WI38 (cell line): Measurements from ENCODE around the gene SHBG.
A peak's percentile ranks its signal among the peaks of the same experiment; 100 is the strongest.

Experiments used
- H3K4me3 ChIP-seq: 2 replicates; pipeline ENCODE4 v1.5.1; 2011; ENCODE audit warnings: low read depth, mild to moderate bottlenecking, control low read depth, low read length
- TF ChIP-seq, protein P1 (sequence below): IDR thresholded peaks from 2 replicates; pipeline ENCODE4 v1.5.1; 2012; ENCODE audit warnings: low read depth, mild to moderate bottlenecking, control low read depth, low read length

SHBG gene

DNA sequence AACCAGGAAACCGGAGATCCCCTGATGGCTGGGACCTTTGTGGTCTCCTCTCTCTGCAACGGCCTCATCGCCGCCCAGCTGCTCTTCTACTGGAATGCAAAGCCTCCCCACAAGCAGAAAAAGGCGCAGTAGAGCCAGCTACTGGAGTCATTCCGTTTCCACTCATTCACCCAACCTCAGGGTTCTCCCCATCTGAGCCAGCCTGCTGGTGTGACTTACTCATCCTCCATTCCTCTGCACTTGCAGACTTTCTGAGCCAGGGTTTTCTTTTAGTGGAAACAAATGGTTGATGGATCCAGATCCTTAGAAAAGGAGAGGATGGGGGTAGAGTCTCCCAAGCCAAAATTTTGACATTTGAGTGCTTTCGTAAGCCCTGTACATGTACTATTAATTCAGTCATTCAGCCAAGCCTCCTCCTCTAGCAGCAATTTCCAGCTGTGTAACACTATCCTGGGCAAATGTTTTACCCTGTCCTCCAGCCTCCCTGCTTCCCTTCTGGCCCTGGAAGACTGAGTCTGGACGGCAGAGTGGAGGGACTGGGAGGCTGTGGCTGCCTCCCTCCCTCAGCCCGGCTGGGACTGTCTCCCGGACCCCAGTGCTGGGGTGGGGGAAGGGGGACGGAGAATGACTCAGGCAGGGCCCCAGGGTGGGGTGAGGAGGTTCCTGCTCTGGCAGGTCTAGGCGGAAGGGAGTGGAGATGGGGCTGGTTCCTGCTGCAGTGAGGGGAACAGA is 42.3 kb upstream of the SHBG start:
- TF ChIP-seq, protein P1, sequence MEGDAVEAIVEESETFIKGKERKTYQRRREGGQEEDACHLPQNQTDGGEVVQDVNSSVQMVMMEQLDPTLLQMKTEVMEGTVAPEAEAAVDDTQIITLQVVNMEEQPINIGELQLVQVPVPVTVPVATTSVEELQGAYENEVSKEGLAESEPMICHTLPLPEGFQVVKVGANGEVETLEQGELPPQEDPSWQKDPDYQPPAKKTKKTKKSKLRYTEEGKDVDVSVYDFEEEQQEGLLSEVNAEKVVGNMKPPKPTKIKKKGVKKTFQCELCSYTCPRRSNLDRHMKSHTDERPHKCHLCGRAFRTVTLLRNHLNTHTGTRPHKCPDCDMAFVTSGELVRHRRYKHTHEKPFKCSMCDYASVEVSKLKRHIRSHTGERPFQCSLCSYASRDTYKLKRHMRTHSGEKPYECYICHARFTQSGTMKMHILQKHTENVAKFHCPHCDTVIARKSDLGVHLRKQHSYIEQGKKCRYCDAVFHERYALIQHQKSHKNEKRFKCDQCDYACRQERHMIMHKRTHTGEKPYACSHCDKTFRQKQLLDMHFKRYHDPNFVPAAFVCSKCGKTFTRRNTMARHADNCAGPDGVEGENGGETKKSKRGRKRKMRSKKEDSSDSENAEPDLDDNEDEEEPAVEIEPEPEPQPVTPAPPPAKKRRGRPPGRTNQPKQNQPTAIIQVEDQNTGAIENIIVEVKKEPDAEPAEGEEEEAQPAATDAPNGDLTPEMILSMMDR, result no peak
- peak overlapping the region; percentile 27; the same call in 1 of the 2 replicates for H3K4me3 ChIP-seq

DNA sequence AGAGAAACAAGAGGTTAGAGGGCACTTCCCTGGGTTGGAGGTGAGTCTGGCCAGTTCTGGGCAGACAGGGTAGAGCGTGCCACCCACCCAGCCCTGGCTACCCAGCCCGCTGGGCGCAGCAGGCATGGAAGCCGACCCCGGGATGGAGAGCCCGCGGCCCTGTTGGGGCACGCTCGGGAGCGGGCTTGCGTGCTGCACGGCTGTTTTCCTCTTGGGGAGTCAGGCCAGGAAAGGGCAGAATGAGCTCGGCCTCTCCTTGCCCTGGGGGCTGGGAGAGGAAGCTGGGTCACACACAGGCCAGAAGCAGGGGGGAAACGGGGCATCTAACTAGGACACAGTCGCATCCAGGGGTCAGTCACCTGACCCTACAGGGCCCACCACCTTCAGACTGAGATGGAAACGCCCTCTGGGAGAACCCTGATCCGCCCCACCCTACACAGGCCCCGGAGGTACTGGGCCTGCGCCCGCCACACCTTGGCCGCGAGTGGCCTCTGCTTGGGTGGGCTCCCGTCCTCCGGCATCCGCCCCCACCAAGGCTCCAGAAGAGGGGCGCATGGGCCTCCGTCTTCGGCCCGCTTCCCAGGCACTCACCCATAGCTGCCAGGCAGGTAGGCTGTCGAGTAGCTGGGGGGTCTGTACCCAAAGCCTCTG is 41.3 kb upstream of the SHBG start:
- TF ChIP-seq, protein P1, result no peak
- no peak overlapping the region for H3K4me3 ChIP-seq

GRCh38 chr17:7589204-7589868 is 40.6 kb upstream of the SHBG start:
- H3K4me3 ChIP-seq, result no peak overlapping the region
- TF ChIP-seq, protein P1, result peak; percentile 83

GRCh38 chr17:7589891-7590691 is 39.8 kb upstream of the SHBG start, which contains the start of gene SOX15:
TSS of gene SOX15 (minus strand) at chr17:7590094. CDS start at chr17:7589676, 418 bp downstream.
- H3K4me3 ChIP-seq, result no peak within 1 kb of the TSS
- TF ChIP-seq, protein P1, result no peak

DNA sequence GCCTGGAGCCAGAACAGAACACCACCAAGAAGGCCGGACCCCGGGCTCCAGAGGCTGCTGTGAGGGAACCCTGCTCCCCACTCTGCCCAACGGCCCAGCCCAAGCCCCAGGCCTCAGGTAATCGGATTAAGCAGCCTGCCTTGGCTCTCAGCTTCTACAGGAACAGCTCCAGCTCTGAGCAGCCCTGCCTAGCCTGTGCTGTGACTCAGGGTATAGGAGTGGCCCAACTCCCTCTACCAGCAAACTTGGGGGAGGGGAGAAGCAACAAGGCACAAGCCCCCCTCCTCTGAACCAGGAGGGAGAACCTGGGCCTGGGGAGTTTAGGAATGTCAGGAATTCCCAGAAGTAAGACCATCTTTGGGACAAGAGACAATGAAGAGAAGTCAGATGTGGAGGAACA is 39.2 kb upstream of the SHBG start:
- TF ChIP-seq, protein P1, result no peak
- H3K4me3 ChIP-seq, result no peak overlapping the region

GRCh38 chr17:7591596-7591995 is 38.3 kb upstream of the SHBG start:
- H3K4me3 ChIP-seq, result no peak overlapping the region
- TF ChIP-seq, protein P1, result no peak
